Astrocyte (in vitro differentiated cells and primary cell): Measurements from ENCODE around the gene IFNLR1.

Experiments
- EZH2 ChIP-seq: IDR thresholded peaks from 2 replicates; pipeline ENCODE4 v1.6.1; 2012; ENCODE audit warnings: mild to moderate bottlenecking, low read length, inconsistent platforms; ENCODE audit not compliant: insufficient read depth
- TF ChIP-seq, protein P1 (sequence below): IDR thresholded peaks from 2 replicates; pipeline ENCODE4 v1.5.1; 2011; ENCODE audit warnings: low read depth, mild to moderate bottlenecking, inconsistent platforms, low read length, moderate library complexity; ENCODE audit not compliant: insufficient read depth

DNA sequence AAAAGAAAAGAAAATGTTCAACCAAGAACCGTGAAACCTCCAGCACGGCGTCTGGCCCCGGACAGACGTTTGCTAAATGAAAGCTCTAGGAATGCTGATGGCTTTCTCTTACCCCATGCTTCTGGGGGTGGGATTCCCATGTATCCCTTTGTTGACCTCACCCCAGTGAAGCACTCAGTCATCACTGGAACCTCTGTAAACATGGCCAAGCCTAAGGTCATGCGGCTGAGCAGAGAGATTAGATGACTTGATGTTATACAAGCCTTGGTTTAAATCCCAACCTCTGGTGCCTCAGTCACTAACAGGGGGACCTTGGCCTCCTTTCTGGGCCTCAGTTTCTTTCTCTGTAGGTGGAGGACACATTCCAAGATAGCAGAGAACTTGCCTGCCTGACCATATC lies 72.3 kb downstream of the IFNLR1 start:
- TF ChIP-seq, protein P1, sequence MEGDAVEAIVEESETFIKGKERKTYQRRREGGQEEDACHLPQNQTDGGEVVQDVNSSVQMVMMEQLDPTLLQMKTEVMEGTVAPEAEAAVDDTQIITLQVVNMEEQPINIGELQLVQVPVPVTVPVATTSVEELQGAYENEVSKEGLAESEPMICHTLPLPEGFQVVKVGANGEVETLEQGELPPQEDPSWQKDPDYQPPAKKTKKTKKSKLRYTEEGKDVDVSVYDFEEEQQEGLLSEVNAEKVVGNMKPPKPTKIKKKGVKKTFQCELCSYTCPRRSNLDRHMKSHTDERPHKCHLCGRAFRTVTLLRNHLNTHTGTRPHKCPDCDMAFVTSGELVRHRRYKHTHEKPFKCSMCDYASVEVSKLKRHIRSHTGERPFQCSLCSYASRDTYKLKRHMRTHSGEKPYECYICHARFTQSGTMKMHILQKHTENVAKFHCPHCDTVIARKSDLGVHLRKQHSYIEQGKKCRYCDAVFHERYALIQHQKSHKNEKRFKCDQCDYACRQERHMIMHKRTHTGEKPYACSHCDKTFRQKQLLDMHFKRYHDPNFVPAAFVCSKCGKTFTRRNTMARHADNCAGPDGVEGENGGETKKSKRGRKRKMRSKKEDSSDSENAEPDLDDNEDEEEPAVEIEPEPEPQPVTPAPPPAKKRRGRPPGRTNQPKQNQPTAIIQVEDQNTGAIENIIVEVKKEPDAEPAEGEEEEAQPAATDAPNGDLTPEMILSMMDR, result no peak
- TF ChIP-seq EZH2, result no peak
